HL-60 (cell line): Measurements from ENCODE around the gene PTPRT.

ENCODE experiments used
- GABPA ChIP-seq: IDR thresholded peaks from 2 replicates; pipeline ENCODE4 v1.6.1; 2012; ENCODE audit warnings: low read depth
- TF ChIP-seq, protein P1 (sequence below): IDR thresholded peaks from one replicate; pipeline ENCODE4 v1.5.1; 2011; ENCODE audit warnings: low read length, control low read depth, inconsistent platforms; ENCODE audit not compliant: insufficient read depth

DNA sequence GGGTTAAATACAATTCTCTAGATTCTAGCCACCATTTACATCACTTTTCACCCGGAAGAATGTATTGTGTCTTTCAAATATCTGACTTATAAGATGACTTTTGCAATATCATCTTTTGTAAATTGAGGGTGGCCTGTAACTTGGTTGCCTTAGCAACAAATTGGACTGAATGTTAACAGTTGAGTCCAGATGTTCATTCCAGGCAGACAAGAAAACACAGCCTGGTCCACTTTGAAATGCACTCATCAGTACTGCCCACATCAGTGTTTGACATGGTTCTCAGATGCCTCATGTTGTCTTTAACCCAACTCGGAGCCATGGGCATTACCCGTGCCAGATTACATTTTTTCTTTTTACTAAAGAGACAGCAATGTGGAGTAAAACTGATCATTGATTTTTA lies 789.9 kb downstream of the PTPRT start:
- TF ChIP-seq GABPA = no peak
- TF ChIP-seq, protein P1, sequence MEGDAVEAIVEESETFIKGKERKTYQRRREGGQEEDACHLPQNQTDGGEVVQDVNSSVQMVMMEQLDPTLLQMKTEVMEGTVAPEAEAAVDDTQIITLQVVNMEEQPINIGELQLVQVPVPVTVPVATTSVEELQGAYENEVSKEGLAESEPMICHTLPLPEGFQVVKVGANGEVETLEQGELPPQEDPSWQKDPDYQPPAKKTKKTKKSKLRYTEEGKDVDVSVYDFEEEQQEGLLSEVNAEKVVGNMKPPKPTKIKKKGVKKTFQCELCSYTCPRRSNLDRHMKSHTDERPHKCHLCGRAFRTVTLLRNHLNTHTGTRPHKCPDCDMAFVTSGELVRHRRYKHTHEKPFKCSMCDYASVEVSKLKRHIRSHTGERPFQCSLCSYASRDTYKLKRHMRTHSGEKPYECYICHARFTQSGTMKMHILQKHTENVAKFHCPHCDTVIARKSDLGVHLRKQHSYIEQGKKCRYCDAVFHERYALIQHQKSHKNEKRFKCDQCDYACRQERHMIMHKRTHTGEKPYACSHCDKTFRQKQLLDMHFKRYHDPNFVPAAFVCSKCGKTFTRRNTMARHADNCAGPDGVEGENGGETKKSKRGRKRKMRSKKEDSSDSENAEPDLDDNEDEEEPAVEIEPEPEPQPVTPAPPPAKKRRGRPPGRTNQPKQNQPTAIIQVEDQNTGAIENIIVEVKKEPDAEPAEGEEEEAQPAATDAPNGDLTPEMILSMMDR = no peak
